ENCODE results near the gene UBE2D2. TPM values are rescaled to one million over a fixed set of nuclear protein-coding genes. Genes with fewer than 3 reads are reported as not detected.
A peak's percentile ranks its signal among the peaks of the same experiment; 100 is the strongest.
"Not testable (repeated sequence)": the region's sequence is repeated elsewhere in the genome, so short reads cannot be mapped to it uniquely, and the experiment has no call there.

The UBE2D2 gene
- total RNA-seq = 101 TPM

DNA sequence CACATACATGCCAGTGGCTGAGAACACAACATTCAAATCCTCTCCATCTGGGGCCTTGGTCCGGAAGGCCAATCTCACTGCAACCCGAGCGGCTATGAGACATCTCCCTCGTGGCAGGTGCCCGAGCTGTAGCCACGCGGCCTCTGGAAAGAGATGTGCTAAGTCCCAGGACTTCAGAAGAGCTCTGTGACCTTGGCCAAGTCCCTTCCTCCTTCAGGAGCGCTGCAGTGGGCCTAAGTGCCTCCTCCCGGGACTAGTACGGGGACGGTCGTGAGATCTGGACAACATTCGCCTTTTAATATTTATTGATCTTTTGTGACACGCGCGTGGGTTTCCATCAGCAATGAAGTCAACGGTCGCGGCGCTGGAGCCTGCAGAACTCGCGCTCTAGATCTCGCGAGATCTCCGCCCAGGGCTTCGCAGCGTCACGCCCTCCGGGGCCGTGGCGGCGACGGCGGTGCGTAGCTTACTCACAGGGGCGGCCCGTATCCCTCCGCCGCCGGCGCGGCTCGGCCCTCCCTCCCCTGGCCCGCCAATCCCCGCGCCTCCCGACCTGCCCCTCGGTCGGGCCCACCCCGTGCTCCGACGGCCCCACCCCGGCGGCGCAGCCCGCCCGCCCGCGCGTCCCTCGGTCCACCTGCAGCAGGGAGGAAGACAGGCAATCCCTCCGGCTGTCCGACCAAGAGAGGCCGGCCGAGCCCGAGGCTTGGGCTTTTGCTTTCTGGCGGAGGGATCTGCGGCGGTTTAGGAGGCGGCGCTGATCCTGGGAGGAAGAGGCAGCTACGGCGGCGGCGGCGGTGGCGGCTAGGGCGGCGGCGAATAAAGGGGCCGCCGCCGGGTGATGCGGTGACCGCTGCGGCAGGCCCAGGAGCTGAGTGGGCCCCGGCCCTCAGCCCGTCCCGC is at the start of gene UBE2D2:
Gene UBE2D2, plus strand, starts transcription at position 588 of the 903 bp plus-strand sequence. CDS start 453 bp downstream, outside the sequence.
- peak; percentile 98 for DNase-seq (ENCODE audit: low spot score)

DNA sequence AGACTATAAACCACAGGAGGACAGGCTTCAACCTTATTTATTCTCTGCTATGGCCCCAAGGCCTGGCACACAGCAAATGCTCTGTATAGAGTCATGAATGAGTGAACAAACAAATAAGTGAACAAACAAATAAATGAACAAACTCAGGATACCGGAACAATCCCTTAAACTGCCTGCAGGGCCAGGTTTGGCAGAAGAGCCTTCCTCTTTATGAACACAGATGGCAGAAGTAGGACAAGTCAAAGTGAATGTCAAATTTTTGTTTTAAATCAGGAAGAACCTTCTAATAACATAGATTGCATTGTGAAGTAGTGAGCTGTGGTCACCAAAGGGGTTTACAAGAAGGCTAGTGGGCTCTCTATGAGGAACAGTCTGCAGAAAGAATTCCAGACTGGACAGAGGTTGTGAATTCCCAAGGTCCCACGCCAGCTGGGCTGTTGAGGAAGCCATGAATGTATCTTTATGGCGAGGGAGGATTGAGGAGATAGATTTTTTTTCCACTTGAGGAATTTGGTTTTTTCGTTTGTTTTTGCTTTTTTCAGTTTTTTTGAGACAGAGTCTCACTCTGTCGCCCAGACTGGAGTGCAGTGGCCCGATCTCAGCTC is 48.3 kb upstream of the UBE2D2 start:
- no peak for DNase-seq (ENCODE audit: low spot score)

- peak; percentile 86 for DNase-seq (ENCODE audit: low spot score)
Measured at GRCh38 chr5:139513434-139513833, 47.7 kb upstream of the UBE2D2 start.

- DNase-seq (ENCODE audit: low spot score) = no peak
Measured at GRCh38 chr5:139513852-139514485, 47.2 kb upstream of the UBE2D2 start.

GRCh38 chr5:139514486-139514856 is 46.7 kb upstream of the UBE2D2 start:
- no peak for DNase-seq (ENCODE audit: low spot score)

GRCh38 chr5:139517683-139518564 is 43.2 kb upstream of the UBE2D2 start:
- peak; percentile 94 for DNase-seq (ENCODE audit: low spot score)

GRCh38 chr5:139523635-139524445 is 37.3 kb upstream of the UBE2D2 start:
- no peak for DNase-seq (ENCODE audit: low spot score)

DNA sequence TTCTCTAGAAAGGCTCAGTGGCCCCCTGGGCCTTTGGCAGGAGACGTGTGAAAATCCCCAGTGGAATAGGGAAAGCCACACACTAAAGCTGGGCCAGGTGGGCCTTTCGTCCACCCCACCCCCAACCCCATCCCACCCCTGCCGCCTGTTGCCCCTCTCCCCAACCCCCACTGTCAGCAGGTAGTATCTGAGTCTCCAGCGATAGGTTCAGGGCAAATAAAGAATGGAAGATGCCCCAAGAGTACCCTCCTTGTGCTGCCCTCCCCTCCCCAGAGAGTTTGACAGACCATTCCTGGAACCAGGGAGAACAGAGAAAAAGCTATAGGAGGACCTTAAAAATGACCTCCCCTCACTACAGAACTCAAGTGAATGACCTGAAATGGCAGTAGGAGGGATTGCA is 36.7 kb upstream of the UBE2D2 start:
- DNase-seq (ENCODE audit: low spot score) = no peak

- no peak for DNase-seq (ENCODE audit: low spot score)
Measured at GRCh38 chr5:139524940-139525585, 36.1 kb upstream of the UBE2D2 start.

GRCh38 chr5:139525586-139526308 is 35.4 kb upstream of the UBE2D2 start:
- DNase-seq (ENCODE audit: low spot score) = not testable (repeated sequence)

GRCh38 chr5:139526309-139527089 is 34.6 kb upstream of the UBE2D2 start:
- not testable (repeated sequence) for DNase-seq (ENCODE audit: low spot score)

DNA sequence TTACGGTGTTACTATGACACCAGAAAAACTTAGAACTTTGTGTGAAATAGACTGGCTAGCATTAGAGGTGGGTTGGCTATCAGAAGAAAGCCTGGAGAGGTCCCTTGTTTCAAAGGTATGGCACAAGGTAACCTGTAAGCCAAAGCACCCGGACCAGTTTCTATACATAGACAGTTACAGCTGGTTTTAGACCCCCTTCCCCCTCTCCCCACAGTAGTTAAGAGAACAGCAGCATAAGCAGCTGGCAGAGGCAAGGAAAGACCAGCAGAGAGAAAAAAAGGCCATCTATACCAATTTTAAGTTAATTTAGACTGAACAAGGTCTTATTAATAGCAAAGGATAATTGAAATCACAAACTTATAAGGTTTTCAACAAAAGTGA is 34.1 kb upstream of the UBE2D2 start:
- DNase-seq (ENCODE audit: low spot score) = not testable (repeated sequence)

- DNase-seq (ENCODE audit: low spot score) = not testable (repeated sequence)
Measured at GRCh38 chr5:139527896-139528467, 33.2 kb upstream of the UBE2D2 start.

GRCh38 chr5:139528695-139529094 is 32.4 kb upstream of the UBE2D2 start:
- DNase-seq (ENCODE audit: low spot score) = not testable (repeated sequence)

GRCh38 chr5:139530079-139530478 is 31.1 kb upstream of the UBE2D2 start:
- DNase-seq (ENCODE audit: low spot score) = not testable (repeated sequence)

GRCh38 chr5:139531772-139532169 is 29.4 kb upstream of the UBE2D2 start:
- no peak for DNase-seq (ENCODE audit: low spot score)

- peak; percentile 64 for DNase-seq (ENCODE audit: low spot score)
Measured at GRCh38 chr5:139543423-139543991, 17.6 kb upstream of the UBE2D2 start.

GRCh38 chr5:139546593-139546992 is 14.5 kb upstream of the UBE2D2 start:
- not testable (repeated sequence) for DNase-seq (ENCODE audit: low spot score)

Measured in mucosa of gallbladder (tissue), 1 donor.